GM12875 (cell line): Measurements from ENCODE around the gene TBX20.

Experiments
- H3K4me3 ChIP-seq: one replicate; pipeline ENCODE4 v1.5.1; 2011; ENCODE audit warnings: low read depth, low read length, control low read depth
- TF ChIP-seq, protein P1 (sequence below): IDR thresholded peaks from 2 replicates; pipeline ENCODE4 v1.5.1; 2011; ENCODE audit warnings: low read depth, mild to moderate bottlenecking, control low read depth, inconsistent platforms, low read length, moderate library complexity, borderline replicate concordance; ENCODE audit not compliant: insufficient read depth

The TBX20 gene

DNA sequence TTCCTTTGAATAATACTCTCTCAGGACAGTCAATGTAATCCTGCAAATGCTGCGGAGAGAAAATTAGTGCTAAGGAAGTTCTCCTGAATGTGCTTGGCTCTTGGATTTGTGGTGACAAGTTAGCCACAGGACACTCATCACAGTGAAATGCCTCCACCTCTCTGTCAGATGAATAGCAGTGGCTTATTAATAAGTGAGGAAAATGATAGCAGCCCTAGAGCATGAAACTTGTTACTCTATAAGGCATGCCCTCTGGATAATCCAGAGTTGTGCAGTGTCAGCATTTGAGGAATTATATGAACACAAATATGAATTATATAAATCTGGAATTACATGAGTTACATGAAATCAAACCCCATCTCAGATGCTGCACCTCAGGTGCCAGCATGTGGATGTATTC lies 23.5 kb upstream of the TBX20 start:
- TF ChIP-seq, protein P1, sequence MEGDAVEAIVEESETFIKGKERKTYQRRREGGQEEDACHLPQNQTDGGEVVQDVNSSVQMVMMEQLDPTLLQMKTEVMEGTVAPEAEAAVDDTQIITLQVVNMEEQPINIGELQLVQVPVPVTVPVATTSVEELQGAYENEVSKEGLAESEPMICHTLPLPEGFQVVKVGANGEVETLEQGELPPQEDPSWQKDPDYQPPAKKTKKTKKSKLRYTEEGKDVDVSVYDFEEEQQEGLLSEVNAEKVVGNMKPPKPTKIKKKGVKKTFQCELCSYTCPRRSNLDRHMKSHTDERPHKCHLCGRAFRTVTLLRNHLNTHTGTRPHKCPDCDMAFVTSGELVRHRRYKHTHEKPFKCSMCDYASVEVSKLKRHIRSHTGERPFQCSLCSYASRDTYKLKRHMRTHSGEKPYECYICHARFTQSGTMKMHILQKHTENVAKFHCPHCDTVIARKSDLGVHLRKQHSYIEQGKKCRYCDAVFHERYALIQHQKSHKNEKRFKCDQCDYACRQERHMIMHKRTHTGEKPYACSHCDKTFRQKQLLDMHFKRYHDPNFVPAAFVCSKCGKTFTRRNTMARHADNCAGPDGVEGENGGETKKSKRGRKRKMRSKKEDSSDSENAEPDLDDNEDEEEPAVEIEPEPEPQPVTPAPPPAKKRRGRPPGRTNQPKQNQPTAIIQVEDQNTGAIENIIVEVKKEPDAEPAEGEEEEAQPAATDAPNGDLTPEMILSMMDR = no peak
- no peak overlapping the region for H3K4me3 ChIP-seq

DNA sequence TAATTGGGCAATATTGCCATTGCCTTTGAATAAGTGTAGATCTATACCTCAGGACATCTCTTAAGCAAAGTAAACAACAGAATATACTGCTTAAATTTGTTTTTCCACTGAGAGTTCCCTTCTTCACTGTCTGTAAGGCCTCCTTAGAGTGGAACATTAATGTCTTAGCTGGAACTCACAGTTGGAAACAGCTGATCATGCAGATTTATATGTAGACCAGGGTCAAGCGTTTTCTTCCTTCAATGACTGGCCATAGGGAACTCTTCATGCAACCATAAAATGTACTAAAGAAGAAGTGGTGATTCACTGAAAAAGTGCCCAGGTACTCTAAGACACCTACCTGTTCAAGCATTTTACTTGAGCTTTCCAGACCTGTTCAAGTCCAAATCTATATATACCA lies 18.3 kb upstream of the TBX20 start:
- TF ChIP-seq, protein P1 = no peak
- H3K4me3 ChIP-seq = no peak overlapping the region

DNA sequence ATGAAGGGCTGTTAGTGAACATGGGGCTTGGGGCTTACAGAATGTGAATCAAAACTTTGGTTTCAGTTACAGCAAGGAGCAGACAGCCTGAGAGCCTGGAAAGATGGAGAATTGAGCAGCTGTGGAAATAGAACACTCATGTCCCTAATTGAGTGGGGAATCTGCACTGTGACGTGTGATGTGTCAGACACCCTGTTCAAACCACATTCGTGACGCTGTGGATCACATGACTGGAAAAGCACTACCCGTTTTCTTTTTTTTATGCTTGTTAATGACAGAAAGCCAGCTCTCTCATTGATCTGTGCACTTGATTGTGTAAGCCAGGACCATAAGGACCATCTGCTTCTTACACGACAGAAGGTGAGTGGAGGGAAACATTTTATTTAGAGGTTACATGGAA lies 15.1 kb upstream of the TBX20 start:
- TF ChIP-seq, protein P1 = no peak
- H3K4me3 ChIP-seq = no peak overlapping the region

DNA sequence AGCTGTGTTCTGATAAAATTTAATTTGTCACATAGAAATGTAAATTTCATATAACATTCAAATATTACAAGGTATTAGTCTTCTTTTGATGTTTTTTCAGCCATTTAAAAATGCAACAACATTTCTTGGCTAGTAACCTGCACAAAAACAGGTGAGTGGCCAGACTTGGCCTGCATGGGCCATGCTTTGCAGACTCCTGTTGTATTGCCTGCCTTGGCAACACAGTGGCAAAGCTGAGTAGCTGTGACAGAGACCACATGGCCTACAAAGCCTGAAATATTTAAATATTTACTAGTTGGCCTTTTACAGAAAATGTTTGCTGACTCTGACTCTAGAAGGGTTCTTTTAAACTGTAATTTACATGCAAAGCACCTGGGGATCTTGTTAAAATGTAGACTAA lies 13.5 kb upstream of the TBX20 start:
- TF ChIP-seq, protein P1 = no peak

DNA sequence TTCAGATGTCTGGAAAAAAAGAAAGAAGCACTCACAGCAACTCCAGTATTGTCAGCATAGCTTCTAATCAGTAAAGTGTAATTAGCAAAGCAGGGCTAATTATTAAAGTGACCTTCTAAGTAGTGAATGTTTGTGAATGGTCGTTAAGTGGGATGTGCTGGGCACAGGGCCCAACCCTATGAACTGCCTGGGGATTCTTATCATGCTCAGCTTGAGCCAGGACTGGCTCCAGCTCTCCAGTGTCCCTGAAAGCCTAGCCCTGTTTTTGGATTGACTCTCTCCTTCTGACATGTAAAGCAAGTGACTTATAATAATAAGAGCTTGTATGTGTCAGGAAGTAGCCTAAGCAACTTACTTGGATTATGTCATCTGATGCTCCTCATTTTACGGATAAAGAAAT lies 9.5 kb upstream of the TBX20 start:
- H3K4me3 ChIP-seq = no peak overlapping the region
- TF ChIP-seq, protein P1 = no peak

More for the DNA sequence above, 13.5 kb upstream of the TBX20 start:
- no peak overlapping the region for H3K4me3 ChIP-seq

DNA sequence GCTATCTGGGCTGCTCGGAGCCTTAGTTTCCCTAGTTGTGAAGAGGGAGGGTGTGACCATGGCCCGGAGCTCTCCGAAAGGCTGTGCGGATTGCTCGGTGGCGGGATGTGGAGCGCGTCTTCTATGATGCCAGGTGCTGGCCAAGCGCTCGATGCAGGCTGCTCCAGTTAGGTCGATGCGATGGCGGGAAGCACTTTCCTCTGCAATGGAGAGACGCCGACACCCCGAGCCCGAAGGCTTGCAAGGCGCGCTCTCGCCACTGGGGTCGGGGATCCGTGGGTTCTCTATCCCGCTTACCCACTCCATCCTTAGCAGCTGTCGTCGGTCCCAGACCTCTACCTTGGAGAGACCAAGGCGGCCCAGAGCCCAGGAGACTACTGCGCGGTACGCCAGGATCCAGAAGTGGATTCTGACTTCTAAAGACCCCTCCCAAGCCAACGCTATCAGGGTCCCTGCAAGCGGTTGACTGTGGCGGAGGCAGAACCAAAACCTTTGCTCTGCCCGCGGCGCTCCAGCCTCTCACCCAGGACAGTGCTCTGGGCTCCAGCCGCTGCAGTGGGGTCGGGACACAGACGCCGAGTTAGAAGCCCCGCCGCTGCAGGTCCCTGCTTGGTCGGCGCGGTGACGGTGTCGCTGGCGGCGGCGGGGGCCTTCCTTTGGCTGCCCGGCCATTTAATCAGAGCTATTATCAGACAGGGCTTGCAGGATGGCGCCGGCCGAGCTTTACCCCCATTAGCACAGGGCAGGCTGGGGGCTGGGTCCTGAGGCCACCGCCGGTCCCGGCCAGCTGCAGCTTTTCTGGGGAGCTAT lies 7.8 kb upstream of the TBX20 start:
- H3K4me3 ChIP-seq = no peak overlapping the region
- TF ChIP-seq, protein P1 = no peak

DNA sequence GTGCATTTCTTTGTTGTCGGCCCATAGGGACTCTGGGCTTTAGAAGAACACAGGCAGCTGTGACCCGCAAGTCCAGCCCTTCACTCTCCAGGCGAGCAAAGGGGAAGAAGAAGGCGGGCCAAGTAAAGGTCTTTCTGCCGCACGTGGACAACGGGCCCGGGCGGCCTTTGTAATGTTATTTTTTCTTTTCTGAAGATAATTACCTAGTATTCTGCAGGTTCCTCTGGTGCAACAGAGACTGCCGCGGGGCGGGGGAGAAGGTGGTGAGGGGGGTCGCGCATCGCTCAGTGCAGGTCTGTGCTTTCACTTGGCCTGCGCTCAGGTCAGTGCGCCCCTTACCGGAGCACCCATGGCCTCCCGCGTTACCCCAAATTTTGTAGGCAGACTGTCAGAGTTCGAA lies 7.1 kb upstream of the TBX20 start:
- H3K4me3 ChIP-seq = no peak overlapping the region
- TF ChIP-seq, protein P1 = no peak
